OCI-LY1 (cell line): Measurements from ENCODE around the gene ERRFI1.

Experiments used
- CTCF ChIP-seq: fragments of 200-600 bp; sonication (generic), shearing (Covaris generic); IDR thresholded peaks from 2 replicates; pipeline ENCODE4 v1.5.1; 2017; ENCODE audit warnings: mild to moderate bottlenecking, antibody characterized with exemption, low read length, moderate library complexity, mixed read lengths
- EZH2 ChIP-seq: fragments of 200-600 bp; sonication (generic), shearing (Covaris generic); IDR thresholded peaks from 2 replicates; pipeline ENCODE4 v1.8.0; 2017; ENCODE audit warnings: borderline replicate concordance, mixed run types, mild to moderate bottlenecking, antibody characterized with exemption, low read length, moderate library complexity, mixed read lengths

GRCh38 chr1:8028571-8028910, 2.4 kb upstream of the ERRFI1 start:
- no peak for TF ChIP-seq CTCF
- no peak for TF ChIP-seq EZH2
